Measurements from ENCODE around the gene COL4A2. TPM values are rescaled to one million over a fixed set of nuclear protein-coding genes. Genes with fewer than 3 reads are reported as not detected.
"Not testable (repeated sequence)": the region's sequence is repeated elsewhere in the genome, so short reads cannot be mapped to it uniquely, and the experiment has no call there.

Gene COL4A2
- total RNA-seq, 1 donor from 2014 or later = 91.2 TPM

- ATAC-seq (ENCODE audit: poor library complexity) = no peak
- intact Hi-C loops (cut with DNase I) = no loop called here
- no peak for DNase-seq
Observed at GRCh38 chr13:110531100-110531499, 224.0 kb downstream of the COL4A2 start.

- intact Hi-C loops (cut with DNase I) = no loop called here
- no peak for DNase-seq
- no peak for ATAC-seq (ENCODE audit: poor library complexity)
Observed at GRCh38 chr13:110531671-110532083, 224.6 kb downstream of the COL4A2 start.

GRCh38 chr13:110532258-110532657 lies 225.2 kb downstream of the COL4A2 start:
- intact Hi-C loops (cut with DNase I); DNase-seq; ATAC-seq (ENCODE audit: poor library complexity): not testable (repeated sequence)

- no peak for ATAC-seq (ENCODE audit: poor library complexity)
- intact Hi-C loops (cut with DNase I) = no loop called here
- DNase-seq = no peak
Observed at GRCh38 chr13:110533771-110534670, 226.9 kb downstream of the COL4A2 start.

- DNase-seq (no peak), ATAC-seq (ENCODE audit: poor library complexity) (no peak)
- intact Hi-C loops (cut with DNase I) = no loop called here
Observed at GRCh38 chr13:110535526-110535925, 228.4 kb downstream of the COL4A2 start.

GRCh38 chr13:110536006-110536693 lies 229.1 kb downstream of the COL4A2 start:
- DNase-seq (no peak), ATAC-seq (ENCODE audit: poor library complexity) (peak; percentile 60)

GRCh38 chr13:110538632-110539031 lies 231.5 kb downstream of the COL4A2 start:
- DNase-seq (peak; percentile 74), ATAC-seq (ENCODE audit: poor library complexity) (peak; percentile 37)
- intact Hi-C loops (cut with DNase I) = no loop called here

More at GRCh38 chr13:110536006-110536693, 229.1 kb downstream of the COL4A2 start:
- intact Hi-C loops (cut with DNase I) = no loop called here

- DNase-seq = no peak
- intact Hi-C loops (cut with DNase I) = no loop called here
- ATAC-seq (ENCODE audit: poor library complexity) = no peak
Observed at GRCh38 chr13:110539894-110540293, 232.8 kb downstream of the COL4A2 start.

- ATAC-seq (ENCODE audit: poor library complexity) (peak; percentile 24), DNase-seq (no peak)
- intact Hi-C loops (cut with DNase I) = no loop called here
Observed at GRCh38 chr13:110540871-110541525, 233.9 kb downstream of the COL4A2 start.

- DNase-seq (no peak), ATAC-seq (ENCODE audit: poor library complexity) (peak; percentile 41)
- intact Hi-C loops (cut with DNase I) = no loop called here
Observed at GRCh38 chr13:110541526-110541920, 234.4 kb downstream of the COL4A2 start.

- ATAC-seq (ENCODE audit: poor library complexity) (no peak), DNase-seq (no peak)
- intact Hi-C loops (cut with DNase I) = no loop called here
Observed at GRCh38 chr13:110542169-110542796, 235.2 kb downstream of the COL4A2 start.

- DNase-seq (no peak), ATAC-seq (ENCODE audit: poor library complexity) (no peak)
Observed at GRCh38 chr13:110546378-110546777, 239.3 kb downstream of the COL4A2 start.

GRCh38 chr13:110546926-110547325 lies 239.8 kb downstream of the COL4A2 start:
- ATAC-seq (ENCODE audit: poor library complexity) = peak; percentile 91
- DNase-seq = peak; percentile 88
- intact Hi-C loops (cut with DNase I) = no loop called here

More at GRCh38 chr13:110546378-110546777, 239.3 kb downstream of the COL4A2 start:
- intact Hi-C loops (cut with DNase I) = no loop called here

GRCh38 chr13:110548891-110549794 lies 242.1 kb downstream of the COL4A2 start:
- intact Hi-C loops (cut with DNase I) = no loop called here
- no peak for ATAC-seq (ENCODE audit: poor library complexity)
- no peak for DNase-seq

- DNase-seq (no peak), ATAC-seq (ENCODE audit: poor library complexity) (no peak)
- intact Hi-C loops (cut with DNase I) = no loop called here
Observed at GRCh38 chr13:110549795-110550160, 242.7 kb downstream of the COL4A2 start.

- intact Hi-C loops (cut with DNase I) = no loop called here
- no peak for DNase-seq
- no peak for ATAC-seq (ENCODE audit: poor library complexity)
Observed at GRCh38 chr13:110551284-110551683, 244.2 kb downstream of the COL4A2 start.

- intact Hi-C loops (cut with DNase I) = no loop called here
- ATAC-seq (ENCODE audit: poor library complexity) (no peak), DNase-seq (no peak)
Observed at GRCh38 chr13:110552767-110553166, 245.7 kb downstream of the COL4A2 start.

- DNase-seq (no peak), ATAC-seq (ENCODE audit: poor library complexity) (no peak)
- intact Hi-C loops (cut with DNase I) = no loop called here
Observed at GRCh38 chr13:110553417-110553816, 246.3 kb downstream of the COL4A2 start.

Measured in Right ventricle myocardium superior (tissue), 1 donor.